GM12801 (cell line): ENCODE measurements around the gene NCAM1.

ENCODE experiments used
- CTCF ChIP-seq: IDR thresholded peaks from one replicate; pipeline ENCODE4 v1.5.1; 2011; ENCODE audit warnings: control low read depth; ENCODE audit not compliant: insufficient read length; ENCODE audit errors: extremely low read depth

The NCAM1 gene

DNA sequence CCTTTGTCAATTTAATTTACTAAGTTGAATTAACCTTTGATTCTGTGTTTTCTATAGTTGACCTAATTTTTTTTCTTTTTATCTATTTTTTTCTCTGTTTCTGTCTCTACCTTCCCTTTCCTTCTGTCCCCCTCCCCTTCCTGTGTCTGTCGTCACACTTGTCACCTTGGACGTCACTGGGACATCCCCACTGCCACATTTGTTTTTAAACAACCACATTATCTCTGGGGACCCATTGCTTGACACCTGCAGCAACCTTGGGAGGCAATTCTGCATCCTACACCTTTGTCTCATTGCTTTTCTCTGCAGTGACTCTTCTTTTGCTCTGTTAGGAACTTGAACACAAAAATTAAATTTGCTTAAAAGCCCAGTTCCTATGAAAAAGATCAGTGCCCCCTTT, 301.4 kb downstream of the NCAM1 start:
- no peak for TF ChIP-seq CTCF

DNA sequence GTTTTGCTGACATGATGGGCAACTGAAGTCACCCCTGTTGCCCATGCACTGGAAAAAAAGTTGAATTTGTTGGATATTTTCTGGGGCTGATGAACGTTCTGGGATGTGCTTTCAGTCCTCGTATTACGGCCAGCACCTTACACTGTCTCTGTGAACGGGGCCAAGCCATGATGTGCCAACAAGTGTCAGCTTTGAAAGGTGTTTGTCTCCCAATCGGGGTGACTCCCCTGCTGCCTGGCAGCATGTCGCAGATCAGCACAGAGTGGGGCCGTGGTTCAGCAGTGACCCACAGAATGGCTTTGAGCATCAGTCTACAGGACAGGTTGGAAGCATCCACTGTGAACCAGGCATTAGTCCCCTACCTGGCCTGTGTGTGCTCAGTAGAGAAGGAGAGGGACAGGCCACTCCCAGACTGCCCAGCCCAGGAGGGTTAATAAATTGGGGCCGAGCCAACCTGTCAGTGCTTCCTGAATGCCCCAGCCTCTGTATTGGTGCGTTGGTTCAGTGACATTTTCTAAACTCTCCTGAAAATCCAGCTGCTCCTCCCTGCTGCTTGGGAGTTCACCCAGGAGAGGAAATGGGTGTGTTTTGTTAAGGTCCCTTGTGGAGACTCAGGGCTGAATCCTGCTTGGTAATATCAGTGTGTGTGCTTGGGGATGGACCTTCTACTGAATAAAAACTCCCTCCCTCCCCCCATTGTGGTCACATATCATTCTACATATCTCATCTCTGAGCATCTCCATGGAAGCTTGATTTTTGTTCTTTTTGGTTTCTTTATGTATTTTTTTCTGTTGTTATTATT, 302.4 kb downstream of the NCAM1 start:
- TF ChIP-seq CTCF = no peak

GRCh38 chr11:113265362-113265761, 304.1 kb downstream of the NCAM1 start:
- no peak for TF ChIP-seq CTCF

- TF ChIP-seq CTCF = no peak
These were observed 306.3 kb downstream of the NCAM1 start for GRCh38 chr11:113267493-113267892.

- TF ChIP-seq CTCF = no peak
These were observed 307.9 kb downstream of the NCAM1 start for GRCh38 chr11:113269096-113269495.

- no peak for TF ChIP-seq CTCF
These were observed 308.4 kb downstream of the NCAM1 start for GRCh38 chr11:113269636-113270035.

DNA sequence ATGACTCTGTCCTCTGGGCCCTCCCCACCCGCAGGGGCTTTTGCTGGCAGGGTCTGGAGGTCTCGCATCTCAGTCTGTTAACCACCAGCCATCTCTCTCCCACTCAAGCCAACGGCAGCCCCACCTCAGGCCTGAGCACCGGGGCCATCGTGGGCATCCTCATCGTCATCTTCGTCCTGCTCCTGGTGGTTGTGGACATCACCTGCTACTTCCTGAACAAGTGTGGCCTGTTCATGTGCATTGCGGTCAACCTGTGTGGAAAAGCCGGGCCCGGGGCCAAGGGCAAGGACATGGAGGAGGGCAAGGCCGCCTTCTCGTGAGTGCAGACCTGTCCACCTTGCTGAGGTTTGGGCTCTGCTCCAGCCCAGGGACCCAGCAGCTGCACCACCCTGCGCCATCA, 308.9 kb downstream of the NCAM1 start:
- no peak for TF ChIP-seq CTCF
